ENCODE data around the gene FREM1.

Gene FREM1

GRCh38 chr9:14782286-14783051, 127.8 kb downstream of the FREM1 start:
- DNase-seq (ENCODE audit: extremely low read depth, insufficient read length) = no peak
- no peak for TF ChIP-seq CTCF (IDR thresholded peaks at IDR 0.05; ENCODE audit: insufficient read depth, low read length, poor library complexity, severe bottlenecking)
- no peaks in the 10 kb centered on the region for H3K36me3 ChIP-seq (ENCODE audit: control insufficient read depth, insufficient read depth, low read length)
- H3K27me3 ChIP-seq (replicated peaks; ENCODE audit: control insufficient read depth, insufficient read depth, low read length) = no peaks in the 10 kb centered on the region
- no peak overlapping the region for H3K4me3 ChIP-seq (replicated peaks; ENCODE audit: low read depth, low read length)

- DNase-seq (ENCODE audit: extremely low read depth, insufficient read length) = no peak
- H3K36me3 ChIP-seq (ENCODE audit: control insufficient read depth, insufficient read depth, low read length) = no peaks in the 10 kb centered on the region
- no peaks in the 10 kb centered on the region for H3K27me3 ChIP-seq (replicated peaks; ENCODE audit: control insufficient read depth, insufficient read depth, low read length)
- TF ChIP-seq CTCF (IDR thresholded peaks at IDR 0.05; ENCODE audit: insufficient read depth, low read length, poor library complexity, severe bottlenecking) = no peak
- no peak overlapping the region for H3K4me3 ChIP-seq (replicated peaks; ENCODE audit: low read depth, low read length)
Measured at GRCh38 chr9:14780693-14781092, 129.5 kb downstream of the FREM1 start.

GRCh38 chr9:14780251-14780650, 130.0 kb downstream of the FREM1 start:
- H3K27me3 ChIP-seq (replicated peaks; ENCODE audit: control insufficient read depth, insufficient read depth, low read length) = no peaks in the 10 kb centered on the region
- no peak for DNase-seq (ENCODE audit: extremely low read depth, insufficient read length)
- H3K36me3 ChIP-seq (ENCODE audit: control insufficient read depth, insufficient read depth, low read length) = no peaks in the 10 kb centered on the region
- no peak overlapping the region for H3K4me3 ChIP-seq (replicated peaks; ENCODE audit: low read depth, low read length)
- TF ChIP-seq CTCF (IDR thresholded peaks at IDR 0.05; ENCODE audit: insufficient read depth, low read length, poor library complexity, severe bottlenecking) = no peak

GRCh38 chr9:14779566-14780022, 130.6 kb downstream of the FREM1 start:
- no peak for TF ChIP-seq CTCF (IDR thresholded peaks at IDR 0.05; ENCODE audit: insufficient read depth, low read length, poor library complexity, severe bottlenecking)
- H3K4me3 ChIP-seq (replicated peaks; ENCODE audit: low read depth, low read length) = no peak overlapping the region
- no peaks in the 10 kb centered on the region for H3K27me3 ChIP-seq (replicated peaks; ENCODE audit: control insufficient read depth, insufficient read depth, low read length)
- DNase-seq (ENCODE audit: extremely low read depth, insufficient read length) = no peak
- H3K36me3 ChIP-seq (ENCODE audit: control insufficient read depth, insufficient read depth, low read length) = no peaks in the 10 kb centered on the region

GRCh38 chr9:14778565-14778964, 131.7 kb downstream of the FREM1 start:
- Histone ChIP-seq H3K4me3 (replicated peaks; ENCODE audit: low read depth, low read length) (no peak overlapping the region), H3K36me3 (ENCODE audit: control insufficient read depth, insufficient read depth, low read length) (no peaks in the 10 kb centered on the region), H3K27me3 (replicated peaks; ENCODE audit: control insufficient read depth, insufficient read depth, low read length) (no peaks in the 10 kb centered on the region)
- no peak for DNase-seq (ENCODE audit: extremely low read depth, insufficient read length)
- no peak for TF ChIP-seq CTCF (IDR thresholded peaks at IDR 0.05; ENCODE audit: insufficient read depth, low read length, poor library complexity, severe bottlenecking)

Data from GM06990 (cell line).